Measurements from ENCODE around the gene IGIP.
A peak's percentile ranks its signal among the peaks of the same experiment; 100 is the strongest.

Gene IGIP

DNA sequence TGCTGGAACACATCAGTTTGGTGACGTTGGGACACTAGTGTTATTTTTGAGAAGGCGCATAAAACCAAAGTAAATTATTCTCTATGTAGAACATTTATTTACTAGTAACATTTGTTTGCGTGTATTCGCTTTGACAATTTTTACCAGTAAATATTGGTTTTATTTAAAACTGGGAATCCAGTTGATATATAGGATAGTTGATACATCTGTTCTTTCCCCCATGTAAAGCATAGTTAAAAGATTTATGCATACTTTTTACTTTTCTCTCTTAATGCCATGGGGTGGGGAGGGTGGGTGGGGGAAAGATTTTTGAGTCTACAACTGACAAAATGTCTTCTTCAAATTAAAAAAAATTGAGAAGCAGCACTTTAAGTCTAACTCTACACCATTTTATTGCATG, at the start of gene IGIP:
Gene IGIP (plus strand): TSS at position 301 of the 400 bp plus-strand sequence. CDS start 2,540 bp downstream, outside the sequence.
- no peak for DNase-seq (ENCODE audit: low read depth in 1 of 2, low spot score in 1 of 2)

DNA sequence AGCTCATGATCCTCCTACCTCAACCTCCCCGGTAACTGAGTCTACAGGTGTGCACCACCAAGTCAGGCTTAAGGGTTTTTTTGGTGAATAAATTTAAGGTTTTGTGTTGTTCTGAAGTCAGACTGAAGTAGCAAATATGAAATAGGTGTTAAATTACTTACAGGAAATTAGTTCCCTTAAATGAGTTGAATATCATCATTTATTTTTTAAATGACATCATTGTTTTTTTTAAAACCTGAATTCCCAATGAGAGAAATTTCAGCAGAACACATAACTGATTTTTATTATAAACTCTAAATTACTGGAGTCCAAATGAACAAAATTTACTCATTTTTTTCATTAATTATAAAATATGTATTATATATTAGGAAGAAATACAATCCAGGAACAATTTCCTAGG, 49.6 kb upstream of the IGIP start:
- no peak for DNase-seq (ENCODE audit: low read depth in 1 of 2, low spot score in 1 of 2)

DNA sequence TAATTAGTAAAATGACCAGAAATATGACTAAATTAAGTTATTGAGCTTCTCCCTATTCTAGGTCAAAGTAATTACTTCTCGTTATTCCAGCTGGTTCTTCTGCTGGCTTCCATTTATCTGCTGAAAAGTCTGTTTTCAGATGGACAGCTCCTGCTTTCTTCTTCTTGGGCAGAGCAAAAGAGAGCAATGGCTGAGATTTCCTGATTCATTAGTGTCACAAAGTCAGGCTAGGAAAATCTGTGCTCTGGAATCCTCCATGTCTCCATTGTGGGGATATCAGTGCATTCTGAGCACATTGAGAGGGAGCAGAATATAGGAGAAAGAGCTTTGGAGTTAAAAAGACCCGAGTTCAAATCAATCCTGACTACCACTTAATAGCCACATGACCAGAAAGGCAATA, 48.9 kb upstream of the IGIP start:
- DNase-seq (ENCODE audit: low read depth in 1 of 2, low spot score in 1 of 2): no peak

DNA sequence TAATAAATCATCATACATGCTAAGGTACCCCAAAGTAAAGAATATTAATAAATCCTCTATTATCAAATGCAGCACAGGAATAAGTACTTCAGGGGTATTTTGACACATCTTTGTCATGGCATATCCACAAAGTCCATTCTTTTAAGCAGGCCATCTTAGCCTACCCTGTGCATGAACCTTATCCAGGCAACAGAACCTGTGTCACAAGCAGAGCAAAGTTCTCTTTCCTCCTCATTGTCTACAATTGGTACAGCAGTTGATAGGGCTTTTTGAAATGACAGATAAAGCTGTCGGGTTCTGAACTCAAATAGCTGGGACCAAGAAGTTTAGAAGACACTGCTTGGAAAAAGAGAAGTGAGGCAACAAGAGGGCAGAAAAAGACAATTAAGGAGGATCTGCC, 42.6 kb upstream of the IGIP start:
- DNase-seq (ENCODE audit: low read depth in 1 of 2, low spot score in 1 of 2): no peak

DNA sequence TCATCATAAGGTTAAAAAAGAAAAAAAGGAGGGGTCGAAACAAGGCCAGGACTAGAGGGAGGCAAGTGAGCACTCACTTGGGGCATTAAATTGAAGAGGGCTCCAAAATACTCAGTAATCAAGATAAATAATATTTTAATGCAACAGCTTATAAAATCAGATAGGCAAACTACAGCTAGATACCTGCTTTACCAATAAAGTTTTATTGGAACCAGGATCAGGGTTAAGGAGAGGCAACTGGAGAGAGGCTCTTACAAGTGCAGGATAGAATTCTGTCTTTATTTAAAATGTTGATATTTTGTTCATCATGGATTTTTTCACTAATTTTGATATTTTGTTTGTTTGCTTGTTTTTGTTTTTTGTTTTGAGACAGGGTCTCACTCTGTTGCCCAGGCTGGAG, 42.1 kb upstream of the IGIP start:
- no peak for DNase-seq (ENCODE audit: low read depth in 1 of 2, low spot score in 1 of 2)

DNA sequence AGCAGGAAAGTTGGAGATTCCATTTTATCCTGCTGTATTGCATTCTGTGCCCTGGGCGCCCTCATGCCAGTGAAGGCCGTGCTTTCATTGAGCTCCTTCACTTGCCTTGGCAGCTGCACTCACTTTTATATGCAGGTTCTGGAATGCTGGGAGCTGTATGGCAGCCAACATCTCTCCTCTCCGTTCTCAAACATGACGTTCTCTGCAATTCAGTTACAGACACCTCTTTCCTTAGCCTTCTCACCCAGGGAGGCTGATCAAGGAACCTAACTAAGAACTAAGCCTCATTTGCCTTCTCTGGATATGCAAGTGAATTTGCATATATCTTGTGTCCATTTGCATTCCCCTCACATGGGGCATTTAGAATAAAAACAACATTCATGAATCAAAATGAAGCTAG, 41.2 kb upstream of the IGIP start:
- no peak for DNase-seq (ENCODE audit: low read depth in 1 of 2, low spot score in 1 of 2)

DNA sequence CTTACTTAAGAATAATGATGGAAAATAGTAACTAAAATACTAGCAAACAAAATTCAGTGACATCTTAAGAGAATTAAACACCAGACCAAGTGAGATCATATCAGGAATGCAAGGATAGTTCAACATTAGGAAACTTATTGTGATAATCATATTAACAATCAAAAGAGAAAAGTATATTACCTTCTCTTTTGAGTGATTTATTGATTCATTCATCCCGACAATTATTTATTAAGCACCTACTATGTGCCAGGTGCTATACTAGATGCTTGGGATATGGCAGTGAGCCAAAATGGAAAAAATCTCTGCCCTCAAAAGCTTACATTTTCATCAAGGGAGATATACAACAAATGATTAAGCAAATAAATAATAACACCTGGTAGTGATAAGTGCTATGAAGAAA, 35.5 kb upstream of the IGIP start:
- no peak for DNase-seq (ENCODE audit: low read depth in 1 of 2, low spot score in 1 of 2)

DNA sequence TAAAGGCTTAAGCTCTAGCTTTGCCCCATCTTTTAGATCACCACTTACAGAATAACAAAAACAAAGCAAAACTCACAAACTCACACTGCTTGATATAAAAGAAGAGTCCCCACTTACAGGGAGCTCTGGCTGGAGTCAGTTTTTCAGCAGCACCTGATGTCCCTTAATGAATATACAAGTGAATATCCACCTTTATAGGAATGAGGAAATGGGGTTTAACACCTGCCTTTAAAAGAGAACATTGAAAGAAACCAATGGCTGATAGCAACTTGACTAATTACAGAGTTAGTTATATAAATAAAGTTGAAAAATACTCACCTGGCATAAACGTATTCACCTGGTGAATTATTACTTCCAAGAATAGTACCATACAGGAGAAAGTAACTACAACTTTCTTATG, 32.6 kb upstream of the IGIP start:
- no peak for DNase-seq (ENCODE audit: low read depth in 1 of 2, low spot score in 1 of 2)

DNA sequence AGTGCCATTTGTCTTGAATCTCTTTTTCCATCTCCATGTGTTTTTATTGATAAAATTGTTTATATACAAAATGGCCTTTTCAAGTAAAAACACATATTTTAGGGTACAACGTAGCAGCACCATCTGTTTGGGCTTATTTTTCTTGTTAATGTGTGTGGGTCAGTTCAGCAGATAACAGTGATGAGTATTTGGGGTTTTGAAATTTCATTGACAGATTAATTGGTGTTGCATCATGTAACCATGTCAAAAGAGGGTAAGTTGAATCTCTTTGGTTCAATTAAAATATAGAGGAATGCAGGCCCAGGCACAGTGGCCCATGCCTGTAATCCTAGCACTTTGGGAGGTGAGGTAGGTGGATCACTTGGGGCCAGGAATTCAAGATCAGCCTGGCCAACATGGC, 31.9 kb upstream of the IGIP start:
- DNase-seq (ENCODE audit: low read depth in 1 of 2, low spot score in 1 of 2): no peak

DNA sequence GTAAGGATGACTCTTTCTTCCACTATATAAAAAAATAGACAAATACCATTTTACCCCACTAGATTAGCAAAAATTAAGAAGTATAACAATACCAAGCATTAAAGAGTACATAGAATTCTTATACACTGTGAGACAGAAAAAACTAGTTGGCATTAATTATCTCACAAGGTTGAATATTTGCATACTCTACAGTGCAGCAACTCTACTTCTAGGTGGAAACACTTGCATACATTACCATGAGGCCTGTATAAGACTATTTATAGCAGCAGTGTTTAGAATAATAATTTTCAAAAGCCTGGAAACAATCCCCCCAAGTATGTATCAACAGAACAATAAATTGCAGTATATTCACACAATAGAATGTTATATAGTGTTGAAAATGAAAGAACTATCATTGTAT, 30.8 kb upstream of the IGIP start:
- no peak for DNase-seq (ENCODE audit: low read depth in 1 of 2, low spot score in 1 of 2)

DNA sequence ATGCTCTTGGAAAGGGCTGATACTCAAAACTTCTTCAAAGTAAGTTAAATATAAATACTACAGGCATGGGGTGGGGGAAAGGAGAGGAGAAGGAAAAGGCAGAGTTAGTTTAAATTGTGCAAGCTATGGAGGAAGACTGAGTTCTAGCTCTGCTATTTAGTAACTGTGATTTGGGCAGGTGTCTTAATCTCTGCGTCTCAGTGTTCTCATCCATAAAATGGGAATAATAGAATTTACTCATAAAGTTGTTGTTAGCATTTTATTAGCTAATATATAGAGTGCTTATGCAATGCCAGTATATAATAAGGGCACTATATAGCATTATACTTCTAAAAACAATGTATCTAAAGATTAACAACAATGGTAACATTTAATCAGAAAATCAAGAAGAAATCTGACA, 24.6 kb upstream of the IGIP start:
- no peak for DNase-seq (ENCODE audit: low read depth in 1 of 2, low spot score in 1 of 2)

DNA sequence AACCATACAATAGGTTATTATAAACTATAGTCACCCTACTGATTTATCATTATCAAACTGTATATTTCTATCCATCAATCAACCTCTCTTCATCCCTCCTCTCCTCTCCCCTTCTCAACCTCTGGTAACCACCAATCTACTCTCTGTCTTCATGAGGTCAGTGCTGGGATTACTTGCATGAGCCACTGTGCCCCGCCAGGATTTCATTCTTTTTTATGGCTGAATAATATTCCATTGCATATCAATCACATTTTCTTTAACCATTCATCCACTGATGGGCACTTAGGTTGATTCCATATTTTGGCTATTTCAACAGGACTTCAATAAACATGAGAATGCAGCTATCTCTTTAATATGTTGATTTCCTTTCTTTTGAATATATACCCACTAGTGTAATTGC, 22.6 kb upstream of the IGIP start:
- no peak for DNase-seq (ENCODE audit: low read depth in 1 of 2, low spot score in 1 of 2)

DNA sequence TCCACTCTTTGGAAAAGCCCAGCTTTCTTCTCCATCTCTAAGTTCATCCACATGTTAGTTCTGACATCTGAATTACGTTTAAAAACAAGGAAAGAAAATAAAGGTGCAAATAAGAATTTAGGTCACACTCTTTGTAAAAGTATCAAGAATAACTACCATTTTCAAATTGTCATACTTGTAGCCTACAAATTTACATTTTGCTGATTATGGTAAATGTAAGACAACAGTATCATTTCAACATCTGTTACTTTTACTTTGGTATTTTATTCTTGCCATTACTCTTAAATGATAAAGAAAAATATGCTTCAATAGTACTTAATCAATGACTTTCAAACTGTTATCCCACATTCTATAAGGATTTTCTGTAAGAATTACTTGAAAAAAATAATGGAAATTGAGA, 21.6 kb upstream of the IGIP start:
- no peak for DNase-seq (ENCODE audit: low read depth in 1 of 2, low spot score in 1 of 2)

DNA sequence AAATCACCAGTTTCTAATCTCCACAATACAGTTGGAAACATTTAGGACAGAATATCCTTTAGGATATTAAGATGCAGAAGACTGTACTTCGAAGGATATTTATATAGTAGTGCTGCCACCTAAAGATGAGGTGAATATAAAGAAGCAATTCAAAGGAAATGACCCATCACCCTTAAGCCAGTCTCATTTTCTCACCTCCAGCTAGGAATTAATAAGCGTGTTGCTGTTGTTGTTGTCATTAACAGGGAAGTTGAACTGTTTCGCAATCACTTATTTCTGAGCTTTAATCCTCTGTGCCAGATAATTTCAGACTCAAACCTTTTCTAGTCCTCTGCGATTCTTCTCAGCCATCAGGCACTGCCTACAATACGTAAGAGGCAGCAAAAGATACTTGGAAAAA, 19.6 kb upstream of the IGIP start:
- no peak for DNase-seq (ENCODE audit: low read depth in 1 of 2, low spot score in 1 of 2)

DNA sequence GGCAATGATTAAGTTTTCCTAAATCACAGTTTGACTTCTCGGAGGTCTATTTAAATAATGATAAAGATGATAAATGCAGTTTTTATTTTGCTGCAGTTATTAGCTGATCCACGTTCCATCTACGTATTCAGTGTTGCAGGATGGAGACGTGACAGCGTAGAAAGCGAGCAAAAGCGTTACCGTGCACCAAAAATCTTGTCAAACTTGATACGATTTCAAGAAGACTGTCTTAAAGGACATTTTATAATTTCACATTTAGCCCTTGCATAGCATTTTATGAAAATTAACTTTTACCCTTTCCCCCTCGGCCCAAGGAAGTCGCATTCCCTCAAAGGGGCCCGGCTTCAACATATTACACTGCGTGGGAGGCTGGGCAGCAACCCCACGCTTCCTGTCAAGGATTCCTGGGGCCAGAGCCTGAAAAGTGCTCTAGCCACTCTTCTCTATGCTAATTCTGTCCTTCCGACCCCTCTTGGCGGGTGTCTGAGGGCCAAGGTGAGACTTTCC, 18.9 kb upstream of the IGIP start:
- no peak for DNase-seq (ENCODE audit: low read depth in 1 of 2, low spot score in 1 of 2)

DNA sequence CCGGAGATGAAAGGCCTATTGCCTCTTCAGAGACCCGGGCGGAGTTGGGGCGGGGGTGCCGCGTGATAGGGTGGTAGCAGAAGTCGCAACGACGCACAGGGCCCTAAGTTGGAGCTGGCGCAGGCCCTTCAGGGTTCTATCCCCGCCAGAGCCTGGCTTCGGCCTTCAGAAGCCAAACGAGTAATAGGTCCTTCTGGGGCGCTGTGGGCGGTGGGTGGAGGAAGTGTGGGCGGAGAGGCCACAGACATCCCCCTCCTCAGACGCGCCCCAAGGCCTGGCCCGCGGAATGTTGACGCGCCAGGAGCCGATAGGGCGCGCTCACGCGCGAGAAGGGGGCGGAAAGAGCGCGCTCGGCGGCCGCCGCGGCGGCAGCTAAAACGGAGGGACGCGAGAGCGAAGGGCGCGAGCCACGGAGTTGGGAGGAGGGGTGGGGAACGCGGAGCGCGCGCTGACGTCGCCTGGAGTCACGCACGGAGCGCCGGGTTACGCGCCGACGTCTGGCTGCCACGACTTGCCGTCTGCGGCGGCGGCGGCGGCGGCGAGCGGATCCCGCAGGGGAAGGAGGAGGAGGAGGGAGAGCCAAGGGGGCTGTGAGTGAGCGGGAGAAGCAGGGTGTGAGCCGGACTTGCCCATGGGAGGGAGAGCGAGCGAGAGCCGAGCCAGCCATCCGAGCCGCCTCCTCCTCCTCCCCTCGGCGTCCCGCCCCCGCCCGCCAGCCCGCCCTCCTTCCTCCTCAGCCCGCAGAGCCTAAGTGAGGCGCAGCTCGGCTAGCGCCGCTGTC, 18.2 kb upstream of the IGIP start:
- DNase-seq (ENCODE audit: low read depth in 1 of 2, low spot score in 1 of 2): peak; percentile 84 to 88

DNA sequence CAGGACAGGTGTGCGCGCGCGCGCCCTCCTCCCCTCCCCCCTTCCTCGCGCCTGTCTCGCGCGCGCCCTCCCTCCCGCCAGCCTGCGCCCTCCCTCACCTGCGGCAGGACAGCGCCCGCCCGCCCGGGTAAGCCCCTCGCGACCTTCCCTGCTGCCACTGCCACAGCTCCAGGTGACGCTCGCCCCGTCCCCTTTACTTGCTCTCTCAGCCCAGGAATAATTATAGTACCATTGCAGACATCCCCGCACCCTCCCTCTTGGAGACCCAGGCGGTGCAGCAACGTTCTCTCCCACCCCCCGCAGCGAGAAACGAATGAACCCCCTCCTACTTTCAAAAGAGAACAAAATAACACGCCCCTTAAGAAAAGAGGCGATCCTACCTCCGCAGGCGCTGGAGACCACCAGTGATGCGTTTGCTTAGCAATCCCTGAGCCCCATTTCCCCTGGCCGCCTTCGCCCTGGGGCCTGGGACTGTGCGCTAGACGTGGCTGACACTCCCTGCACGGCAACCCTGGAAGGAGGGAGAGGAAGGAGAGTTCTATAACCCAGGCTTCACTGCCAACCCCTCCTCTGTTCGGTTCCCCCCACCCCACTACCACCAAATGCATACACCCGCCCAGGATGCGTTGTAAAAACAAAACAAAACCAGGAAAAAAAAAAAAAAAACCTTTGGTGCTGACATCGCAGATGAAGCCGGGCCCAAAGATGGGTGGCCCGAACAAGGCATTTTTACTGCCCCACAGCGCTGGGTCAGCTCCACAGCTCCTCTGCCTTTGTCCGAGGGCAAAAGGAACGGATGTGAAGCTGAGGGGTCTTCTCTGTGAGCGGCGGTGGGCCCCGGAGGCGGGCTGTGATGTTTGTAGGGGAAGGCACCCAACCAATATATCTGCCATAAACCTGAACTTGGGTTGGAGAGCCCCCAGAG, 17.4 kb upstream of the IGIP start:
- peak in 1 of 2 donors; percentile 6 for DNase-seq (ENCODE audit: low read depth in 1 of 2, low spot score in 1 of 2)

DNA sequence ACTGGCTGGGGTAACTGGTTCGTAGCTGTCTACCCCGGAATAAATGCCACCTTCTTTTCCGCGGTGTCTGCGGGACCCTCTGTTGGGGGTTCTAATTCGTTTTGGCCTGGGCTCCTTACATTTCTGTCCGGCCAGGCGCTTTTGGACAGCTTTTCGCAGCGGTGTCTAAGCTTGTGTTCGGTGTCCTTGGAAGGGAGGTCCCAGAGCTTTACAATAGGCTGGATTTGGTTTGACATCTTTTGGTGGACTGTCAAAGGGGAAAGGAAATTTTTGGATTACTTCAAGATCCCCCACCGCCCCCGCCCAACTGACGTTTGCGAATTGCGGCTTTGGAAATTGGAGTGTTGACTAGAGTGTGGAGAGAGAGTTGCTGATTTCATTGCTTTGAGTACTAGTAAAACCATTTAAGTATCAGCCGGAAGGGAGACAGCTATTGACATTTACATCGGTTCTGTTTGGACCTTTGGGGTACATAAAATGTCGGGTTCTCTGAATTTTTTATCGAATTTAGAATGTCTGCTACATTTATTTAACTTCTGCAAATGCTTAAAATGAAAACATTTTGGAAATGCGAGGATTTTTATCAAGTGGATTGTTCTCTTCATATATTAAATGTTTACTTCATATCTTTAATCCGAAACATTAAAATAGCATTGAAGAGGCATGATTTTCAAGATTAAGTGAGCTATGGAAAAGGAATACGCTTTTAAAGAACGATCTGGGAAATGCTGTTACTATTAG, 16.5 kb upstream of the IGIP start:
- DNase-seq (ENCODE audit: low read depth in 1 of 2, low spot score in 1 of 2): no peak

DNA sequence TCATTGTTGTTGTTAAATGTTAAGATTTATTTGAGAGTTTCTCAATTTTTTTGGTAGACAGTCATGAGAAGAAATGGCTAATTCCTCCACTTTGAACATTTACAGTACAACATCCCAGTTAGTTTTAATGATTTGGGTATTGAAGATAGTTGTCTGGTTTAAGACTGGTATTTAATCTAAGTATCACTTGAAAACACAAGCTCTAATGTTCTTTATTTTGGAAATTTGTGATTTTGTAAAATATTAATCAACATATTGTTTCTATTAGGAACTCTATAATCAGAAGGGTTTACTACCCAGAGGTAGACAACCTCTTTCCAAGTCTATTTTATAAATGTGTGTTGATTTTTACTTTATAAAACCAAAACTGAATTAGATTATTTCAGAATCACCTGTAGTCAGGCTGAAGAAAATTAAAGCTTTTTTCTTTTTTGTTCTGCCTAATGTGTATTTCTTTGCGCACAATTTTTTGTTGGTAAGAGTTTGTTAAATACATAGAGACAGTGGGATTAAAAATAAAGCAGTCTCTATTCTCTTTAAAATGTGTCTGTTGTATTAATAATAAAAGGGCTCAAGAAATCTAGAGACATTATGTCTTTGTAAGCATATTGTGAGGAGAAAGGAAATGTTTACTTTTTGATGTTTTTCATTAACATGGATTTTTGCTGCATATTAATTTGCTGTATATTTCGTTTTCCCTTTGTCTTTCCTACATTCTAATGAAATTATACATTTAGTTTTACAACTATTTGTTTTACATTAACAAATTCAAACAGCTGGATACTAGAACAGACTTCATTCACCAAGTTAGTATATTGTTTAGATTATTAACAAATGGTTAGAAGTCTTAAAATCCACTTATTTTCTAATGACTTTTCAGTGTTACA, 15.7 kb upstream of the IGIP start:
- no peak for DNase-seq (ENCODE audit: low read depth in 1 of 2, low spot score in 1 of 2)

DNA sequence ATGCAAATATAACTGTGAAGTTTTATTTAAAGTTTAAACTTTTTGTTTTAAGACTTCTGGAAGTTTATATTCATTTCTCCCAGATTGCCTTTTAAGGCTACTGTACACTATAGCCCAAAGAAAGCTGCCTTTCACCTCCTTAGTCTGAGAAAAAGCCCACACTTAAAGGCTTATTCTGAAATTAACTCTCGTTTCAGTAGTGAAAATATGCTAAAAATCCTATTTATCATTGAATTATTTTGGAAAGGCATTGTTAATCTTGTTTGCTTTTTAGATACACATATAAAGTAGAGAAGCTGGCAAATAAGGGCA, 15.1 kb upstream of the IGIP start:
- no peak for DNase-seq (ENCODE audit: low read depth in 1 of 2, low spot score in 1 of 2)
